ENCODE results near the gene CD22. TPM values are rescaled to one million over a fixed set of nuclear protein-coding genes. Genes with fewer than 3 reads are reported as not detected.

CD22 gene
- total RNA-seq, 1 donor from 2014 or later: not detected

DNA sequence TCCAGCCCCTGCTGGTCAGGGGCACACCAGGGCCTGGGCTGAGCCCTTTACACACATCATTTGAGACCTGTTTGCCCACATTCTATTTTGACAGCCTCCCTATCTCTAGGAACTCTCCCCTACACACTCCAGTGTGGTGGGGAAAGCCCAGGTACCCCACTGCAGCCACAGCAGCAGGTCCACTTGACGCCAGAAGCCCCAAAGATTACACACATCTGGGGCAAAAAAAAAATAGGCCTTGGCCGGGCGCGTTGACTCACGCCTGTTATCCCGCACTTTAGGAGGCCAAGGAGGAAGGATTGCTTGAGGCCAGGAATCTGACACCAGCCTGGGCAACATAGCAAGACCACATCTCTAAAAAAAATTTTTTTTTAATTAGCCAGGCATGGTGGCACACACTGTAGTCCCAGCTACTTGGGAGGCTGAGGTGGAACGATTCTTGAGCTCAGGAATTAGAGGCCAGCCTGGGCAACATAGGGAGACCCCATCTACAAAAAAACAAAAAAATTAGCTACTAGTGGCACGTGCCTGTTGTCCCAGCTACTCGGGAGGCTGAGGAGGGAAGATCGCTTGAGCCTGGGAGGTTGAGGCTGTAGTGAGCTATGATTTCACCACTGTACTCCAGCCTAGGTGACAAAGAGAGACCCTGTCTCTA is 18.0 kb upstream of the CD22 start:
- DNase-seq: no peak
- no peaks in the 10 kb centered on the region for H3K9me3 ChIP-seq (replicated peaks)
- no peak overlapping the region for H3K4me3 ChIP-seq
- H3K27me3 ChIP-seq (ENCODE audit: low read depth): peaks cover 33% of the 10 kb centered on the region
- H3K27ac ChIP-seq (replicated peaks): no peak overlapping the region
- no peaks in the 10 kb centered on the region for H3K36me3 ChIP-seq
- no peaks in the 10 kb centered on the region for H3K4me1 ChIP-seq
- TF ChIP-seq, protein P1, sequence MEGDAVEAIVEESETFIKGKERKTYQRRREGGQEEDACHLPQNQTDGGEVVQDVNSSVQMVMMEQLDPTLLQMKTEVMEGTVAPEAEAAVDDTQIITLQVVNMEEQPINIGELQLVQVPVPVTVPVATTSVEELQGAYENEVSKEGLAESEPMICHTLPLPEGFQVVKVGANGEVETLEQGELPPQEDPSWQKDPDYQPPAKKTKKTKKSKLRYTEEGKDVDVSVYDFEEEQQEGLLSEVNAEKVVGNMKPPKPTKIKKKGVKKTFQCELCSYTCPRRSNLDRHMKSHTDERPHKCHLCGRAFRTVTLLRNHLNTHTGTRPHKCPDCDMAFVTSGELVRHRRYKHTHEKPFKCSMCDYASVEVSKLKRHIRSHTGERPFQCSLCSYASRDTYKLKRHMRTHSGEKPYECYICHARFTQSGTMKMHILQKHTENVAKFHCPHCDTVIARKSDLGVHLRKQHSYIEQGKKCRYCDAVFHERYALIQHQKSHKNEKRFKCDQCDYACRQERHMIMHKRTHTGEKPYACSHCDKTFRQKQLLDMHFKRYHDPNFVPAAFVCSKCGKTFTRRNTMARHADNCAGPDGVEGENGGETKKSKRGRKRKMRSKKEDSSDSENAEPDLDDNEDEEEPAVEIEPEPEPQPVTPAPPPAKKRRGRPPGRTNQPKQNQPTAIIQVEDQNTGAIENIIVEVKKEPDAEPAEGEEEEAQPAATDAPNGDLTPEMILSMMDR (IDR thresholded peaks at IDR 0.05; ENCODE audit: borderline replicate concordance): no peak
- intact Hi-C loops (cut with micrococcal nuclease): no loop called here

DNA sequence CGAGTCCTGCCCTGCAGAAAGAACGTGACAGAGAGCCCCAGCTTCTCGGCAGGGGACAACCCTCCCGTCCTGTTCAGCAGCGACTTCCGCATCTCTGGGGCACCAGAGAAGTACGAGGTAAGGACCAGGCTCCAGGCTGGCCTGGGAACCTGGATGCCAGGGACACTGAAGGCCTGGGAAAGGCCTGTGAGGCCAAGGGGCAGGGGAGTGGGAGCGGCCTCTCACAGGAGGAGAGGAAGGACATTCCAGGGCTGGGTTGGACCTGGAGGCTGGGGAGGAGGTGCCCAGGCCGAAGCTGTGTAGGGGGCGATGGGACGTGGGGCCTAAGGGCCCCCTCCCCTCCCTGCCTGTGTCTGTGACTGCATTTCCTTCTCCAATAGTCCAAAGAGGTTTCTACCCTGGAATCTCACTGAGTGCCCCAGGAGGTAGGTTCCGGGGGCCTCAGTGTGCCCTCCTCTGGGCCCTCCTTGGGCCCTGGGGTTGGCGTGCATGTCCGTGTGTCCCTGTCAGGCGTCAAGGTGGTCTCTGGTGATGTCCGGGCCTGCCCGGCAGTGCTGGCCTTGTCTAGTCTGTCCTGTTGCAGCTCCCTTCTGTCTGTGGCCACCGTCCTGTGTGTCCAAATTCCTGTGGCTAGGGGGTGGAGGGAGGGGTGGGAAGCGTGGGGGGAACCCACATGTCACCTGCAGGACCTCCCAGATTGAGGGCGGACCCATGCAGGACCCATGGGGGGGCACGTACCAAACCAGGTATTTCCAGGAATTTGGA is 16.9 kb upstream of the CD22 start:
- TF ChIP-seq, protein P1 (IDR thresholded peaks at IDR 0.05; ENCODE audit: borderline replicate concordance): no peak
- Histone ChIP-seq H3K36me3 (no peaks in the 10 kb centered on the region), H3K4me1 (no peaks in the 10 kb centered on the region), H3K27ac (replicated peaks) (no peak overlapping the region), H3K27me3 (ENCODE audit: low read depth) (peaks cover 30% of the 10 kb centered on the region), H3K9me3 (replicated peaks) (no peaks in the 10 kb centered on the region), H3K4me3 (no peak overlapping the region)
- intact Hi-C loops (cut with micrococcal nuclease): no loop called here
- no peak for DNase-seq

DNA sequence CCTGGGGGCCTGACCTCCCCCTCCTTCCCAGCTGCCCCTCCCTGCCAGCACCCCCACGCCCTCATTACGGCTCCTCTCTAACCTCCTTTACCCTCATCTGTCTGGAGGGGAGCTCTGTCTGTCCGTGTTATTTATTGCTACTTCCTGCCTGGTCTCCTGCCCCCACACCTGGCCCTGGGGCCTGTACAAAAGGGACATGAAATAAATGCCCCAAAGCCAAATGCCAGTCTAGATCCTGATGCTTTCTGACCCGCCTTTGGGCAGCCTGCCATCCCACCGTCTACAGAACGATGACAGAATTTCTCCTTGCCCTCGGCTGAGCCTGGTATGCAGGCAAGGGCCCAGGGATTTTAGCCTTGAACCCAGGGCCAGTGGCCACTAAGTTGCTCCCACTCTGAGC is 15.4 kb upstream of the CD22 start:
- TF ChIP-seq, protein P1 (IDR thresholded peaks at IDR 0.05; ENCODE audit: borderline replicate concordance): no peak
- no peak overlapping the region for H3K27ac ChIP-seq (replicated peaks)
- no peaks in the 10 kb centered on the region for H3K36me3 ChIP-seq
- no peaks in the 10 kb centered on the region for H3K9me3 ChIP-seq (replicated peaks)
- peaks cover under 1% of the 10 kb centered on the region for H3K4me1 ChIP-seq
- peaks cover 26% of the 10 kb centered on the region for H3K27me3 ChIP-seq (ENCODE audit: low read depth)
- DNase-seq: no peak
- intact Hi-C loops (cut with micrococcal nuclease): no loop called here
- H3K4me3 ChIP-seq: no peak overlapping the region

DNA sequence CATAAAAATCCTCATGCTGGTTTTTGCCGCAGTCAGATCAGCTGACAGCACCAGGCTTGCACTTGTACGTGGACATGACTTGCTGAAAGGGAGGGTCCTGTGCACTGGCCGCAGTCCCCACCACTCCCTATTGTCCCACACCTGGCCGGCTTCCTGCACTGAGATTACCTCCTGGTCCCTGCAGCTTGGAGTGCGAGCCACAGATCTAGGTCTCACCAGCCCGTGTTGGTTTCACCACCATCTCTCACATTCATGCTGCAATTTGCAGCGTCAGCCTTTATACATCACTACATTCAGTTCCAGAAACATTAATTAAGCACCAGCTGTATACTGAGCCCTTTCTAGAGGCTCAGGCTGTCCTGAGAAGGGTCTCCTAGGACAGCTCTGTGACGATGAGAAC is 15.0 kb upstream of the CD22 start:
- no peak for DNase-seq
- Histone ChIP-seq H3K36me3 (no peaks in the 10 kb centered on the region), H3K27me3 (ENCODE audit: low read depth) (peaks cover 23% of the 10 kb centered on the region), H3K9me3 (replicated peaks) (no peaks in the 10 kb centered on the region), H3K4me1 (peaks cover 5% of the 10 kb centered on the region), H3K27ac (replicated peaks) (no peak overlapping the region), H3K4me3 (no peak overlapping the region)
- intact Hi-C loops (cut with micrococcal nuclease): no loop called here
- TF ChIP-seq, protein P1 (IDR thresholded peaks at IDR 0.05; ENCODE audit: borderline replicate concordance): no peak

DNA sequence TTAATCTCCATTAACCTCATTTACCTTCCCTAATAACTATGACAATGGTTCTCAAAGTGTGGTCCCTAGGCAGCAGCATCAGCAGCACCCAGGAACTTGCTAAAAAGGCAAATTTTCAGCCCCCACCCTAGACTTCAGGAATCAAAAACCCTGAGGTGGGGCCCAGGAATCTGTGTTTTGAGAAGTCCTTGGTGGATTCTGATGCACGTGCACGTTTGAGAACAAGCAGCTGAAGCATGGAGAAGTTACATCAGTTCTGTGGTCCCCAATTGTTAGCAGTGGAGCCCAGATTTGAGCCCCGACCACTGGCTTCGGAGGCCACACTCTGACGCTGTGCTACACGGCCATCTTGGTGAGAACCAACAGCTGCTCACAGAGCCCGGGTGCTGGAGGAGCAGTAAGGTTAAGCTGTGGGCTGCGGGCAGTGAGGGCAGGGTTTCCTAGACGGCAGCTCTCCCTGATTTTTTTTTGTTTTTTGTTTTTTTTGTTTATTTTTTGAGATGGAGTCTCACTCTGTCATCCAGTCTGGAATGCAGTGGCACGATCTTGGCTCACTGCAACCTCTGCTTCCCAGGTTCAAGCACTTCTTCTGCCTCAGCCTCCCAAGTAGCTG is 14.0 kb upstream of the CD22 start:
- no peak for DNase-seq
- Histone ChIP-seq H3K4me1 (peaks cover 14% of the 10 kb centered on the region), H3K9me3 (replicated peaks) (no peaks in the 10 kb centered on the region), H3K36me3 (no peaks in the 10 kb centered on the region), H3K27me3 (ENCODE audit: low read depth) (peaks cover 13% of the 10 kb centered on the region), H3K27ac (replicated peaks) (no peak overlapping the region), H3K4me3 (no peak overlapping the region)
- intact Hi-C loops (cut with micrococcal nuclease): no loop called here
- TF ChIP-seq, protein P1 (IDR thresholded peaks at IDR 0.05; ENCODE audit: borderline replicate concordance): no peak
